CD14-positive monocyte (primary cell): ENCODE measurements around the gene ST3GAL2. TPM values are rescaled to one million over a fixed set of nuclear protein-coding genes. Genes with fewer than 3 reads are reported as not detected.

Experiments used
- DNase-seq, 3 donors: peaks; one replicate each; pipeline ENCODE4 v3.0.0-alpha.2; 2011 to 2022
- H2AFZ ChIP-seq: 2 replicates; pipeline ENCODE4 v1.6.0; 2012; ENCODE audit warnings: mild to moderate bottlenecking, low read depth, low read length, inconsistent platforms; ENCODE audit not compliant: insufficient read depth, poor library complexity, severe bottlenecking
- H3K27ac ChIP-seq, 2 donors: 1 replicate in 1 of 2; 2 replicates in 1 of 2; pipeline ENCODE4 v1.5.1; 2012 to 2013; ENCODE audit warnings: low read length in 2 of 2, control low read depth in 1 of 2, inconsistent platforms in 1 of 2, low read depth in 1 of 2, mild to moderate bottlenecking in 1 of 2
- H3K27me3 ChIP-seq, 2 donors: one replicate each; pipeline versions ENCODE4 v1.6.0 to v1.6.1; 2011 to 2013; ENCODE audit warnings: low read length in 2 of 2; ENCODE audit not compliant: control insufficient read depth in 2 of 2, insufficient read depth in 2 of 2
- H3K36me3 ChIP-seq, 2 donors: replicated peaks in 1 of 2; 1 replicate in 1 of 2; 2 replicates in 1 of 2; pipeline versions ENCODE4 v1.5.1 to v1.6.1; 2012 to 2013; ENCODE audit warnings: low read length in 2 of 2, control low read depth in 1 of 2, inconsistent platforms in 1 of 2, mild to moderate bottlenecking in 1 of 2; ENCODE audit not compliant: insufficient read depth in 2 of 2, control insufficient read depth in 1 of 2
- H3K4me1 ChIP-seq, 2 donors: 1 replicate in 1 of 2; 2 replicates in 1 of 2; pipeline versions ENCODE4 v1.5.1 to v1.6.1; 2012 to 2013; ENCODE audit warnings: low read length in 2 of 2, control low read depth in 1 of 2, inconsistent platforms in 1 of 2, mild to moderate bottlenecking in 1 of 2, moderate library complexity in 1 of 2; ENCODE audit not compliant: insufficient read depth in 2 of 2, control insufficient read depth in 1 of 2
- H3K4me2 ChIP-seq: replicated peaks from 2 replicates; pipeline ENCODE3; 2012; ENCODE audit warnings: low read length, moderate library complexity, mild to moderate bottlenecking; ENCODE audit not compliant: poor library complexity, severe bottlenecking; ENCODE audit errors: extremely low read depth
- H3K4me3 ChIP-seq, 3 experiments: fragments of 200-600 bp in 1 of 3; sonication (generic) in 1 of 3; replicated peaks in 1 of 3; 1 replicate in 2 of 3; 2 replicates in 1 of 3; pipeline ENCODE4 v1.5.1; 2011 to 2013; ENCODE audit warnings: low read length in 3 of 3, mild to moderate bottlenecking in 3 of 3, control low read depth in 2 of 3, low read depth in 2 of 3, inconsistent platforms in 1 of 3, moderate library complexity in 1 of 3
- H3K79me2 ChIP-seq: 2 replicates; pipeline ENCODE4 v1.6.0; 2012; ENCODE audit warnings: mild to moderate bottlenecking, control low read depth, inconsistent platforms, low read length, moderate library complexity; ENCODE audit not compliant: insufficient read depth
- H3K9ac ChIP-seq: 2 replicates; pipeline ENCODE4 v1.6.0; 2017; ENCODE audit warnings: low read length, mild to moderate bottlenecking; ENCODE audit not compliant: insufficient read depth, poor library complexity, severe bottlenecking
- H3K9me3 ChIP-seq, 2 donors: replicated peaks in 1 of 2; 1 replicate in 1 of 2; 2 replicates in 1 of 2; pipeline versions ENCODE4 v1.5.1 to v1.6.1; 2012 to 2013; ENCODE audit warnings: low read length in 2 of 2, control low read depth in 1 of 2; ENCODE audit not compliant: control insufficient read depth in 1 of 2, insufficient read depth in 1 of 2
- H4K20me1 ChIP-seq: 2 replicates; pipeline ENCODE4 v1.6.0; 2012; ENCODE audit warnings: mild to moderate bottlenecking, low read length, control low read depth, moderate library complexity; ENCODE audit not compliant: insufficient read depth
- H3K27ac Mint-ChIP-seq, 7 donors: one replicate each; pipeline ENCODE4 v1.8.0; 2020; ENCODE audit warnings: mild to moderate bottlenecking in 7 of 7, mixed read lengths in 7 of 7, moderate library complexity in 6 of 7, inconsistent platforms in 2 of 7
- H3K27me3 Mint-ChIP-seq, 3 donors: one replicate each; pipeline ENCODE4 v1.8.0; 2021 to 2022; ENCODE audit warnings: low read depth in 3 of 3, mild to moderate bottlenecking in 3 of 3, mixed read lengths in 3 of 3, moderate library complexity in 3 of 3, inconsistent platforms in 1 of 3
- H3K36me3 Mint-ChIP-seq, 2 donors: one replicate each; pipeline ENCODE4 v1.8.0; 2020; ENCODE audit warnings: mixed read lengths in 2 of 2, inconsistent platforms in 1 of 2, mild to moderate bottlenecking in 1 of 2
- H3K4me1 Mint-ChIP-seq: one replicate; pipeline ENCODE4 v1.8.0; 2020; ENCODE audit warnings: mild to moderate bottlenecking, mixed read lengths
- H3K4me3 Mint-ChIP-seq, 2 donors: one replicate each; pipeline ENCODE4 v1.8.0; 2020; ENCODE audit warnings: mild to moderate bottlenecking in 2 of 2, mixed read lengths in 2 of 2, moderate library complexity in 1 of 2
- H3K9me3 Mint-ChIP-seq, 7 donors: one replicate each; pipeline ENCODE4 v1.8.0; 2020 to 2022; ENCODE audit warnings: mixed read lengths in 7 of 7, mild to moderate bottlenecking in 6 of 7, moderate library complexity in 6 of 7, inconsistent platforms in 2 of 7
- WGBS: methylation state at CpG from one replicate; pipeline ENCODE4 v1.1.5; 2013; ENCODE audit warnings: missing lambda C conversion rate; ENCODE audit not compliant: insufficient coverage; 5-methylcytosine and 5-hydroxymethylcytosine counted together
- intact Hi-C, 2 donors: fragments of 100-400 bp; cut with micrococcal nuclease; formaldehyde crosslinking; loops; one replicate each; pipeline versions ENCODE4 v1.15.0 to v1.15.1; 2023
- polyA plus RNA-seq, 3 donors: library from polyadenylated mRNA; depleted of rRNA in 1 of 3; unstranded in 2 of 3; stranded (reverse) in 1 of 3; fragments of 300-500 nt in 2 of 3; fragments of >200 nt in 1 of 3; fragmentation: Illumina TruSeq in 2 of 3; gene quantifications; 1 replicate in 2 of 3; 2 replicates in 1 of 3; pipeline ENCODE4 v1.2.3, GENCODE V29; 2012 to 2021
- TF ChIP-seq, protein P1 (sequence below): fragments of 200-600 bp; IDR thresholded peaks from one replicate; pipeline ENCODE4 v1.8.0; 2022; ENCODE audit warnings: antibody characterized with exemption, mild to moderate bottlenecking

The ST3GAL2 gene
- polyA plus RNA-seq, 3 donors, result 13.5 to 20.0 (median 18.4) TPM

DNA sequence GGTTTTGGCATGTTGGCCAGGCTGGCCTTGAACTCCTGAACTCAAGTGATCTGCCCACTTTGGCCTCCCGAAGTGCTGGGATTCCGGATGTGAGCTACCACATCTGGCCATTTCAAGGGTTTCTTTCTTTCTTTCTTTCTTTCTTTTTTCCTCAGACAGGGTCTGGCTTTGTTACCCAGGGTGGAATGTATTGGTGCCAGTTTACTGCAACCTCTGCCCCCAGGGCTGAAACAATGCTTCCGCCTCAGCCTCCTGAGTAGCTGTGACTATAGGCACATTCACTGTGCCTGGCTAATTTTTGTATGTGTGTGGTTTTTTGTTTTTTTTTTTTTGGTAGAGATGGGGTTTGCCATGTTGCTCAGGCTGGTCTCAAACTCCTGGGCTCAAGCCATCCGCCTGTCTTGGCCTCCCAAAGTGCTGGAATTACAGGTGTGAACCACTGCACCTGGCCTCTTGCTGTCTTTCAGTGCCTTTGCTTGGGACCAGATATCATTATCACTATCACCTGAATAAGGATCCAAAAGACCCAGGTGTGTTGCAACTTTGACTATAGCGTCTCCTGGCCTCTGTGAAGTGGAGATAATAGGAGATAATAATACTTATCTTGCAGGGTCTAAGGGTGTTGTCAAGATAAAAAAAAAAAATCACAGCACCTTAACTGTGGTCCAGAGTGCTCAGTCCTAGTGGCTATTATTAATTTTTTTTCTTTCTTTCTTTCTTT is 18.7 kb upstream of the ST3GAL2 start:
- Histone ChIP-seq H3K9me3 (no peaks in the 10 kb centered on the region), H2AFZ (no peak overlapping the region), H3K4me2 (no peak overlapping the region), H3K27ac (no peak overlapping the region), H3K36me3 (peaks cover 0 to 4% of the 10 kb centered on the region in 2 donors), H3K79me2 (no peaks in the 10 kb centered on the region), H3K4me3 (no peak overlapping the region), H3K27me3 (no peaks in the 10 kb centered on the region), H4K20me1 (no peaks in the 10 kb centered on the region), H3K4me1 (peaks cover 11 to 19% of the 10 kb centered on the region in 2 donors), H3K9ac (no peak overlapping the region)
- DNase-seq, result no peak
- Mint-ChIP-seq H3K4me1 (peaks cover 24% of the 10 kb centered on the region), H3K27ac (peak overlapping the region in 1 of 7 donors; percentile 32), H3K27me3 (peaks cover 2 to 4% (median 2%) of the 10 kb centered on the region in 3 donors), H3K4me3 (no peak overlapping the region), H3K9me3 (peaks cover 0 to 4% (median 0%) of the 10 kb centered on the region in 7 donors), H3K36me3 (peaks cover 2 to 4% of the 10 kb centered on the region in 2 donors)
- TF ChIP-seq, protein P1, sequence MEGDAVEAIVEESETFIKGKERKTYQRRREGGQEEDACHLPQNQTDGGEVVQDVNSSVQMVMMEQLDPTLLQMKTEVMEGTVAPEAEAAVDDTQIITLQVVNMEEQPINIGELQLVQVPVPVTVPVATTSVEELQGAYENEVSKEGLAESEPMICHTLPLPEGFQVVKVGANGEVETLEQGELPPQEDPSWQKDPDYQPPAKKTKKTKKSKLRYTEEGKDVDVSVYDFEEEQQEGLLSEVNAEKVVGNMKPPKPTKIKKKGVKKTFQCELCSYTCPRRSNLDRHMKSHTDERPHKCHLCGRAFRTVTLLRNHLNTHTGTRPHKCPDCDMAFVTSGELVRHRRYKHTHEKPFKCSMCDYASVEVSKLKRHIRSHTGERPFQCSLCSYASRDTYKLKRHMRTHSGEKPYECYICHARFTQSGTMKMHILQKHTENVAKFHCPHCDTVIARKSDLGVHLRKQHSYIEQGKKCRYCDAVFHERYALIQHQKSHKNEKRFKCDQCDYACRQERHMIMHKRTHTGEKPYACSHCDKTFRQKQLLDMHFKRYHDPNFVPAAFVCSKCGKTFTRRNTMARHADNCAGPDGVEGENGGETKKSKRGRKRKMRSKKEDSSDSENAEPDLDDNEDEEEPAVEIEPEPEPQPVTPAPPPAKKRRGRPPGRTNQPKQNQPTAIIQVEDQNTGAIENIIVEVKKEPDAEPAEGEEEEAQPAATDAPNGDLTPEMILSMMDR, result no peak
- WGBS, result 100% methylated on average over 2 of the region's 5 CpGs
- intact Hi-C loops, result loop anchor here (5.0 to 10.0 kb wide), 2 partner anchors 67 to 75 kb away; partner anchors contain the start of genes COG4 (in 1 of the 2) and SF3B3 (in 1 of the 2)

- TF ChIP-seq, protein P1, result no peak
- H3K27ac ChIP-seq, result no peak overlapping the region
- 91% methylated on average over 5 of the region's 7 CpGs for WGBS
- H4K20me1 ChIP-seq, result no peaks in the 10 kb centered on the region
- no peak overlapping the region for H3K9ac ChIP-seq
- H3K9me3 ChIP-seq, result no peaks in the 10 kb centered on the region
- H3K27ac Mint-ChIP-seq, result no peak overlapping the region
- no peaks in the 10 kb centered on the region for H3K79me2 ChIP-seq
- peaks cover 11 to 19% of the 10 kb centered on the region in 2 donors for H3K4me1 ChIP-seq
- H3K36me3 Mint-ChIP-seq, result peaks cover 0 to 2% of the 10 kb centered on the region in 2 donors
- peaks cover 0 to 7% of the 10 kb centered on the region in 2 donors for H3K27me3 ChIP-seq
- H3K4me1 Mint-ChIP-seq, result peaks cover 24% of the 10 kb centered on the region
- H3K4me3 ChIP-seq, result no peak overlapping the region
- intact Hi-C loops, result loop anchor here (5.0 to 10.0 kb wide), 2 partner anchors 69 to 74 kb away; partner anchors contain the start of genes COG4 (in 1 of the 2) and SF3B3 (in 1 of the 2)
- H3K36me3 ChIP-seq, result no peaks in the 10 kb centered on the region
- H3K4me2 ChIP-seq, result no peak overlapping the region
- no peak overlapping the region for H2AFZ ChIP-seq
- peaks cover 0 to 4% (median 0%) of the 10 kb centered on the region in 7 donors for H3K9me3 Mint-ChIP-seq
- no peak for DNase-seq
- peak overlapping the region in 1 of 2 donors; percentile 90 for H3K4me3 Mint-ChIP-seq
- H3K27me3 Mint-ChIP-seq, result peaks cover 2 to 12% (median 4%) of the 10 kb centered on the region in 3 donors
Measured at GRCh38 chr16:70455910-70456309, 17.0 kb upstream of the ST3GAL2 start.
